ENCODE measurements around the gene SLC23A3. TPM values are rescaled to one million over a fixed set of nuclear protein-coding genes. Genes with fewer than 3 reads are reported as not detected.

The SLC23A3 gene
- total and polyA plus RNA-seq, 12 donors = 0.28 to 2.1 (median 0.47) TPM

GRCh38 chr2:219209236-219210195 lies 39.7 kb upstream of the SLC23A3 start:
- no peak for DNase-seq
- TF ChIP-seq CTCF (IDR thresholded peaks at IDR 0.05) = no peak
- intact Hi-C loops (cut with DNase I) = loop anchor here in 2 of 10 donors (5.0 kb wide), 2 partner anchors 37 to 47 kb away; partner anchors contain the start of genes NHEJ1 (in 1 of the 2) and SLC23A3 (in 1 of the 2)
- H3K36me3 ChIP-seq = peaks cover 0 to 67% (median 23%) of the 10 kb centered on the region in 9 donors
- H3K4me3 ChIP-seq = no peak overlapping the region
- H3K27me3 ChIP-seq = no peaks in the 10 kb centered on the region
- peaks cover 8 to 31% (median 20%) of the 10 kb centered on the region in 9 donors for H3K4me1 ChIP-seq
- 79 to 82% methylated on average over 18 of the region's 18 CpGs for WGBS, 2 donors
- H3K27ac ChIP-seq = no peak overlapping the region
- peaks cover 0 to 1% (median 0%) of the 10 kb centered on the region in 11 donors for H3K9me3 ChIP-seq
- ATAC-seq = no peak

GRCh38 chr2:219207884-219208740 lies 38.3 kb upstream of the SLC23A3 start:
- peaks cover 8 to 31% (median 20%) of the 10 kb centered on the region in 9 donors for H3K4me1 ChIP-seq
- ATAC-seq (no peak), DNase-seq (no peak)
- 74 to 76% methylated on average over 17 of the region's 17 CpGs for WGBS, 2 donors
- H3K27ac ChIP-seq = peak overlapping the region in 6 of 10 donors; percentile 92 to 98 (median 95)
- intact Hi-C loops (cut with DNase I) = loop anchor here in 5 of 10 donors (2.0 to 5.0 kb wide), 5 partner anchors 31 to 71 kb away; partner anchors contain the start of genes CNPPD1 (in 2 of the 5), NHEJ1 (in 2 of the 5), DNAJB2 (in 1 of the 5) and SLC23A3 (in 1 of the 5)
- H3K36me3 ChIP-seq = peaks cover 0 to 53% (median 17%) of the 10 kb centered on the region in 9 donors
- peak overlapping the region in 4 of 10 donors; percentile 66 to 82 (median 75) for H3K4me3 ChIP-seq
- H3K27me3 ChIP-seq = no peaks in the 10 kb centered on the region
- no peak for TF ChIP-seq CTCF (IDR thresholded peaks at IDR 0.05)
- peaks cover 0 to 2% (median 0%) of the 10 kb centered on the region in 11 donors for H3K9me3 ChIP-seq

- Histone ChIP-seq H3K27ac (peak overlapping the region; percentile 80 to 99 (median 95)), H3K9me3 (peaks cover 0 to 2% (median 0%) of the 10 kb centered on the region in 11 donors), H3K4me1 (peaks cover 8 to 31% (median 20%) of the 10 kb centered on the region in 9 donors), H3K27me3 (no peaks in the 10 kb centered on the region), H3K36me3 (peaks cover 0 to 45% (median 17%) of the 10 kb centered on the region in 9 donors), H3K4me3 (peak overlapping the region; percentile 33 to 82 (median 70))
- 17 to 18% methylated on average over 22 of the region's 22 CpGs for WGBS, 2 donors
- DNase-seq (no peak), ATAC-seq (peak in 1 of 8 donors; percentile 2)
- intact Hi-C loops (cut with DNase I) = loop anchor here in 5 of 10 donors (2.0 to 5.0 kb wide), 5 partner anchors 31 to 71 kb away; partner anchors contain the start of genes CNPPD1 (in 2 of the 5), NHEJ1 (in 2 of the 5), DNAJB2 (in 1 of the 5) and SLC23A3 (in 1 of the 5)
- TF ChIP-seq CTCF (IDR thresholded peaks at IDR 0.05) = no peak
Measured at GRCh38 chr2:219207134-219207883, 37.5 kb upstream of the SLC23A3 start.
